ENCODE measurements around the gene DAPK3.
"Not testable (repeated sequence)": the region's sequence is repeated elsewhere in the genome, so short reads cannot be mapped to it uniquely, and the experiment has no call there.

GRCh38 chr19:4000798-4001197 lies 29.9 kb upstream of the DAPK3 start:
- not testable (repeated sequence) for TF ChIP-seq CTCF (IDR thresholded peaks at IDR 0.05; ENCODE audit: poor library complexity); EZH2phosphoT487 (IDR thresholded peaks at IDR 0.05; ENCODE audit: low read depth, severe bottlenecking, unreplicated experiment)

All from hepatocyte (in vitro differentiated cells).